ENCODE data around the gene SH3RF1. TPM values are rescaled to one million over a fixed set of nuclear protein-coding genes. Genes with fewer than 3 reads are reported as not detected.

The SH3RF1 gene
- polyA plus RNA-seq (2011; rRNA removed) = 10.4 and 11.0 TPM in 2 replicates
- 48.5 and 54.1 TPM in 2 replicates for polyA minus RNA-seq (2011; rRNA and poly(A)+ RNA removed)

GRCh38 chr4:169270810-169271691, at the start of gene SH3RF1:
SH3RF1 (minus strand) TSS chr4:169270956; CDS start chr4:169269212, 1,744 bp downstream.
- DNase-seq (ENCODE audit: low read depth, low spot score) = peak; percentile 58
- H3K27ac ChIP-seq (ENCODE audit: low read depth, low read length) = peak within 1 kb of the TSS; percentile 89
- TF ChIP-seq CTCF (IDR thresholded peaks at IDR 0.05; ENCODE audit: low read depth, low read length) = peak; percentile 12
- ChIA-PET POLR2A (interaction anchor here (1.5 kb wide), 1 partner anchor 17 kb away, joined by 9 read pairs; no protein-coding TSS in a partner anchor), CTCF (interaction anchor here (1.1 kb wide), 1 partner anchor 40 kb away, joined by 4 read pairs; no protein-coding TSS in a partner anchor)
- peak within 1 kb of the TSS; percentile 91 for H3K4me3 ChIP-seq (ENCODE audit: low read depth, low read length)
- H3K27me3 ChIP-seq (ENCODE audit: control insufficient read depth, insufficient read depth, low read length) = no peaks in the 10 kb centered on the region
- no peaks in the 10 kb centered on the region; the same call in 1 of the 2 replicates for H3K9me3 ChIP-seq (ENCODE audit: control insufficient read depth, insufficient read depth, low read length)

- ChIA-PET CTCF (interaction anchor here (1.0 to 1.5 kb wide), 3 partner anchors 11 to 48 kb away, joined by 3 to 5 read pairs (median 4); no protein-coding TSS in a partner anchor), POLR2A (interaction anchor here (0.6 to 1.2 kb wide), 2 partner anchors 22 to 116 kb away, joined by 3 to 10 read pairs; no protein-coding TSS in a partner anchor)
- TF ChIP-seq CTCF (IDR thresholded peaks at IDR 0.05; ENCODE audit: low read depth, low read length) = no peak
Observed at GRCh38 chr4:169315530-169316343, 45.0 kb upstream of the SH3RF1 start.

GRCh38 chr4:169314906-169315305, 44.1 kb upstream of the SH3RF1 start:
- H3K27ac ChIP-seq (ENCODE audit: low read depth, low read length) = no peak overlapping the region
- DNase-seq (ENCODE audit: low read depth, low spot score) = no peak
- no peaks in the 10 kb centered on the region for H3K9me3 ChIP-seq (ENCODE audit: control insufficient read depth, insufficient read depth, low read length)
- POLR2A ChIA-PET = interaction anchor here (1.2 kb wide), 1 partner anchor 23 kb away, joined by 10 read pairs; no protein-coding TSS in a partner anchor
- TF ChIP-seq CTCF (IDR thresholded peaks at IDR 0.05; ENCODE audit: low read depth, low read length) = no peak
- CTCF ChIA-PET = interaction anchor here (0.9 to 1.5 kb wide), 4 partner anchors 11 to 305 kb away, joined by 3 to 5 read pairs (median 4); partner anchors contain the start of gene CBR4
- no peaks in the 10 kb centered on the region for H3K27me3 ChIP-seq (ENCODE audit: control insufficient read depth, insufficient read depth, low read length)
- H3K4me3 ChIP-seq (ENCODE audit: low read depth, low read length) = no peak overlapping the region

More at GRCh38 chr4:169315530-169316343, 45.0 kb upstream of the SH3RF1 start:
- Histone ChIP-seq H3K27ac (ENCODE audit: low read depth, low read length) (peak overlapping the region; percentile 72), H3K27me3 (ENCODE audit: control insufficient read depth, insufficient read depth, low read length) (no peaks in the 10 kb centered on the region), H3K9me3 (ENCODE audit: control insufficient read depth, insufficient read depth, low read length) (no peaks in the 10 kb centered on the region), H3K4me3 (ENCODE audit: low read depth, low read length) (no peak overlapping the region)
- DNase-seq (ENCODE audit: low read depth, low spot score) = peak; percentile 60

GRCh38 chr4:169313732-169314131, 43.0 kb upstream of the SH3RF1 start:
- H3K4me3 ChIP-seq (ENCODE audit: low read depth, low read length) = no peak overlapping the region
- DNase-seq (ENCODE audit: low read depth, low spot score) = no peak
- H3K9me3 ChIP-seq (ENCODE audit: control insufficient read depth, insufficient read depth, low read length) = no peaks in the 10 kb centered on the region
- no peaks in the 10 kb centered on the region for H3K27me3 ChIP-seq (ENCODE audit: control insufficient read depth, insufficient read depth, low read length)
- no peak for TF ChIP-seq CTCF (IDR thresholded peaks at IDR 0.05; ENCODE audit: low read depth, low read length)
- ChIA-PET CTCF (no interaction called here), POLR2A (no interaction called here)
- no peak overlapping the region for H3K27ac ChIP-seq (ENCODE audit: low read depth, low read length)
